Upper lobe of left lung (tissue), 4 donors: ENCODE measurements around the gene PLD5.

Experiments used
- EP300 ChIP-seq, 4 donors: sonication (generic); formaldehyde crosslinking; IDR thresholded peaks; one replicate each; pipeline ENCODE4 v1.5.1; 2017; ENCODE audit warnings: antibody characterized with exemption in 4 of 4, control low read depth in 2 of 4
- POLR2A ChIP-seq, 4 donors: fragments of 450-650 bp; IDR thresholded peaks; one replicate each; pipeline ENCODE4 v1.5.1; 2016 to 2017; ENCODE audit warnings: antibody characterized with exemption in 4 of 4, mild to moderate bottlenecking in 2 of 4
- POLR2AphosphoS5 ChIP-seq, 2 donors: sonication (generic); formaldehyde crosslinking; IDR thresholded peaks; one replicate each; pipeline ENCODE4 v1.5.1; 2017; ENCODE audit warnings: antibody characterized with exemption in 2 of 2
- TF ChIP-seq, protein P1 (sequence below), 6 experiments: fragments of 450-650 bp in 4 of 6; fragments of 200-600 bp in 2 of 6; sonication (generic) in 2 of 6; IDR thresholded peaks; one replicate each; pipeline ENCODE4 v1.5.1; 2016 to 2019; ENCODE audit warnings: antibody characterized with exemption in 6 of 6

DNA sequence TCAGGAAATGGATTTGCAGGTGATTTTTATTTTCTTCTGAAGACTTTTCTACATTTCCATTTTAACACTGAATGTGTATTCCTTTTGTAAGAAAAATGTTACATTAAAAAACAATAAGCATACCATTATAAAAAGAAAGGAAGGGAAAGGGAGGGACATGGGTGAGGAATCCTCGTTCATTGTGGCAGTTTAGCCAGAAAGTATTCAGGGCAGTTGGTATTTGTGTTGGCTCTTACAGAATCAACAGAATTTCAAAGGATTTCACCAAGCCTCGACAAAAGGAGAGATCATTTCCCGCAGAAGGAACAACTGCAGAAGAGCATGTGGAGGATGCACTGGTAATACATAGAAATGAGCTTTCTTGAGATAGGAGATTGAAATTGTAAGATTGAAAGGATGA lies 35.0 kb downstream of the PLD5 start:
- TF ChIP-seq POLR2A (IDR thresholded peaks at IDR 0.05): no peak
- TF ChIP-seq POLR2AphosphoS5 (IDR thresholded peaks at IDR 0.05): no peak
- TF ChIP-seq, protein P1, sequence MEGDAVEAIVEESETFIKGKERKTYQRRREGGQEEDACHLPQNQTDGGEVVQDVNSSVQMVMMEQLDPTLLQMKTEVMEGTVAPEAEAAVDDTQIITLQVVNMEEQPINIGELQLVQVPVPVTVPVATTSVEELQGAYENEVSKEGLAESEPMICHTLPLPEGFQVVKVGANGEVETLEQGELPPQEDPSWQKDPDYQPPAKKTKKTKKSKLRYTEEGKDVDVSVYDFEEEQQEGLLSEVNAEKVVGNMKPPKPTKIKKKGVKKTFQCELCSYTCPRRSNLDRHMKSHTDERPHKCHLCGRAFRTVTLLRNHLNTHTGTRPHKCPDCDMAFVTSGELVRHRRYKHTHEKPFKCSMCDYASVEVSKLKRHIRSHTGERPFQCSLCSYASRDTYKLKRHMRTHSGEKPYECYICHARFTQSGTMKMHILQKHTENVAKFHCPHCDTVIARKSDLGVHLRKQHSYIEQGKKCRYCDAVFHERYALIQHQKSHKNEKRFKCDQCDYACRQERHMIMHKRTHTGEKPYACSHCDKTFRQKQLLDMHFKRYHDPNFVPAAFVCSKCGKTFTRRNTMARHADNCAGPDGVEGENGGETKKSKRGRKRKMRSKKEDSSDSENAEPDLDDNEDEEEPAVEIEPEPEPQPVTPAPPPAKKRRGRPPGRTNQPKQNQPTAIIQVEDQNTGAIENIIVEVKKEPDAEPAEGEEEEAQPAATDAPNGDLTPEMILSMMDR (IDR thresholded peaks at IDR 0.05): no peak
- no peak for TF ChIP-seq EP300 (IDR thresholded peaks at IDR 0.05)
